ENCODE results near the gene PTGFRN.

DNA sequence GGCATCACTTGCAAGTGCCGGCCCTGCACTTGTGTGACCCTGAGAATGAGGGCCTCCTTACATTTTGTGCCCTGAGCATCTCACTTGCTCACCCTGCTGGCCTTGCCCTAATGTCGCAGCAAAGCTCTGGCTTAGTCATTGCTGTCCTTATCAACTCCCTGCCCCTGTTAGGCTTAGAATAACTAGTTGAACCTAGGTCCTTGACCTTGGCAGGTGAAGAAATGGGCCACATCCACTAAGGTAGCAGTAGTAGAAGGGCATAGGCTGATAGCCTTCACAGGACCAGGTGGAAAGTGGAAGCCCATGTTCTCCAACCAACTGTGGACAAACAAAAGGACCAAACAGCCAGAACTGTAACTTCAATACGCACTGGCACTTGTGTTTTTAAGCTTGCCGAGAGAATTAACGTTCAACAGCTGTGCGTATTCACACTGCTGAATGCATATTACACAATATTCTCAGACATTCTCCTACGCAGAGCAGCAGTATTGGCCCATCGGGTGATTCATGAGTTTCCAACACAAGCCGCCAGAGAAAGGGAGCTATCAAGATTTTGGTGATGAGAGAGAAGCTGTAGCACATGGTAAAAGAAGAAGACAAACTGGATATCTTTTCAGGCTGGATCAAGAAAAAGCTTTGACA is 27.7 kb upstream of the PTGFRN start:
- no peak for TF ChIP-seq EZH2 (IDR thresholded peaks at IDR 0.05)
- no peak for TF ChIP-seq POLR2AphosphoS5 (IDR thresholded peaks at IDR 0.05; ENCODE audit: borderline replicate concordance, low read depth, low read length)

Data from SK-N-MC (cell line).